Mammary epithelial cell (primary cell): ENCODE measurements around the gene MEIKIN.

ENCODE experiments used
- EZH2 ChIP-seq: IDR thresholded peaks from 2 replicates; pipeline ENCODE4 v1.6.1; 2012; ENCODE audit warnings: low read length, inconsistent platforms, borderline replicate concordance
- TF ChIP-seq, protein P1 (sequence below), 2 donors: IDR thresholded peaks in 1 of 2; conservative IDR thresholded peaks in 1 of 2; 2 replicates each; pipeline ENCODE4 v1.5.1; 2011 to 2012; ENCODE audit warnings: inconsistent platforms in 2 of 2, low read length in 2 of 2, mild to moderate bottlenecking in 2 of 2, control low read depth in 1 of 2, low read depth in 1 of 2; ENCODE audit not compliant: insufficient read depth in 1 of 2; ENCODE audit errors: extremely low read depth in 1 of 2

GRCh38 chr5:131763968-131764367 is 181.5 kb downstream of the MEIKIN start:
- TF ChIP-seq, protein P1, sequence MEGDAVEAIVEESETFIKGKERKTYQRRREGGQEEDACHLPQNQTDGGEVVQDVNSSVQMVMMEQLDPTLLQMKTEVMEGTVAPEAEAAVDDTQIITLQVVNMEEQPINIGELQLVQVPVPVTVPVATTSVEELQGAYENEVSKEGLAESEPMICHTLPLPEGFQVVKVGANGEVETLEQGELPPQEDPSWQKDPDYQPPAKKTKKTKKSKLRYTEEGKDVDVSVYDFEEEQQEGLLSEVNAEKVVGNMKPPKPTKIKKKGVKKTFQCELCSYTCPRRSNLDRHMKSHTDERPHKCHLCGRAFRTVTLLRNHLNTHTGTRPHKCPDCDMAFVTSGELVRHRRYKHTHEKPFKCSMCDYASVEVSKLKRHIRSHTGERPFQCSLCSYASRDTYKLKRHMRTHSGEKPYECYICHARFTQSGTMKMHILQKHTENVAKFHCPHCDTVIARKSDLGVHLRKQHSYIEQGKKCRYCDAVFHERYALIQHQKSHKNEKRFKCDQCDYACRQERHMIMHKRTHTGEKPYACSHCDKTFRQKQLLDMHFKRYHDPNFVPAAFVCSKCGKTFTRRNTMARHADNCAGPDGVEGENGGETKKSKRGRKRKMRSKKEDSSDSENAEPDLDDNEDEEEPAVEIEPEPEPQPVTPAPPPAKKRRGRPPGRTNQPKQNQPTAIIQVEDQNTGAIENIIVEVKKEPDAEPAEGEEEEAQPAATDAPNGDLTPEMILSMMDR (conservative IDR thresholded peaks at IDR 0.05 in 1 of 2, IDR thresholded peaks at IDR 0.05 in 1 of 2; ENCODE audit: extremely low read depth in 1 of 2, insufficient read depth in 1 of 2, low read depth in 1 of 2, low read length in 2 of 2): no peak
- no peak for TF ChIP-seq EZH2
